Common myeloid progenitor, CD34-positive (primary cell): ENCODE data around the gene DAPK2.
A peak's percentile ranks its signal among the peaks of the same experiment; 100 is the strongest.

Experiments
- CTCF ChIA-PET: fragments of 350-600 bp; sonication (Branson Sonifier 250); formaldehyde crosslinking; loops from one replicate; lab custom pipeline; 2021; ENCODE audit warnings: antibody characterized with exemption; lab: Charles Lee
- POLR2A ChIA-PET: fragments of 350-600 bp; sonication (Branson Sonifier 250); formaldehyde crosslinking; loops from one replicate; lab custom pipeline; 2021; ENCODE audit warnings: antibody characterized with exemption; lab: Charles Lee
- DNase-seq, 3 donors: peaks; one replicate each; pipeline versions ENCODE4 v3.0.0 to v3.0.0-alpha.2; 2013
- H3K27ac ChIP-seq, 2 experiments: 1 replicate in 1 of 2; 2 replicates in 1 of 2; pipeline ENCODE4 v1.7.0; 2013; ENCODE audit warnings: inconsistent platforms in 2 of 2, low read length in 2 of 2, mild to moderate bottlenecking in 2 of 2, low read depth in 1 of 2, moderate library complexity in 1 of 2; ENCODE audit not compliant: severe bottlenecking in 2 of 2, insufficient read depth in 1 of 2, poor library complexity in 1 of 2
- H3K27me3 ChIP-seq, 5 experiments: replicated peaks in 2 of 5; 1 replicate in 3 of 5; 2 replicates in 2 of 5; pipeline versions ENCODE4 v1.6.1 to v1.7.0; 2013; ENCODE audit warnings: low read length in 4 of 5, mild to moderate bottlenecking in 2 of 5, moderate library complexity in 2 of 5, inconsistent platforms in 1 of 5; ENCODE audit not compliant: insufficient read depth in 5 of 5, control insufficient read depth in 4 of 5
- H3K36me3 ChIP-seq, 4 experiments: 1 replicate in 2 of 4; 2 replicates in 2 of 4; pipeline versions ENCODE4 v1.6.1 to v1.7.0; 2013; ENCODE audit warnings: low read length in 3 of 4, control low read depth in 1 of 4, mild to moderate bottlenecking in 1 of 4; ENCODE audit not compliant: control insufficient read depth in 4 of 4, insufficient read depth in 4 of 4
- H3K4me1 ChIP-seq, 4 experiments: 1 replicate in 3 of 4; 2 replicates in 1 of 4; pipeline versions ENCODE4 v1.6.1 to v1.7.1; 2013; ENCODE audit warnings: low read length in 3 of 4, mild to moderate bottlenecking in 3 of 4, control low read depth in 1 of 4, inconsistent platforms in 1 of 4, moderate library complexity in 1 of 4; ENCODE audit not compliant: control insufficient read depth in 4 of 4, insufficient read depth in 4 of 4; ENCODE audit errors: control extremely low read depth in 1 of 4
- H3K4me3 ChIP-seq, 7 experiments: 1 replicate in 4 of 7; 2 replicates in 3 of 7; pipeline versions ENCODE4 v1.5.1 to v1.7.0; 2013; ENCODE audit warnings: mild to moderate bottlenecking in 7 of 7, low read length in 6 of 7, moderate library complexity in 6 of 7, inconsistent platforms in 2 of 7, low read depth in 2 of 7, control low read depth in 1 of 7; ENCODE audit not compliant: insufficient read depth in 4 of 7, control insufficient read depth in 1 of 7; ENCODE audit errors: extremely low read depth in 1 of 7
- H3K9me3 ChIP-seq, 5 experiments: 1 replicate in 4 of 5; 2 replicates in 1 of 5; pipeline versions ENCODE4 v1.6.1 to v1.7.1; 2013; ENCODE audit warnings: low read length in 4 of 5, mild to moderate bottlenecking in 2 of 5, inconsistent platforms in 1 of 5, low read depth in 1 of 5, moderate library complexity in 1 of 5; ENCODE audit not compliant: control insufficient read depth in 4 of 5, insufficient read depth in 2 of 5; ENCODE audit errors: control extremely low read depth in 1 of 5
- WGBS: methylation state at CpG from one replicate; pipeline ENCODE4 v1.1.5; 2013; ENCODE audit not compliant: insufficient coverage; 5-methylcytosine and 5-hydroxymethylcytosine counted together

DAPK2 gene

GRCh38 chr15:64038878-64039610 lies 7.2 kb downstream of the DAPK2 start:
- no peaks in the 10 kb centered on the region for H3K27me3 ChIP-seq
- H3K9me3 ChIP-seq = no peaks in the 10 kb centered on the region
- no peak overlapping the region for H3K27ac ChIP-seq
- peaks cover 0 to 12% (median 1%) of the 10 kb centered on the region in 4 experiments for H3K4me1 ChIP-seq
- no peak overlapping the region for H3K4me3 ChIP-seq
- H3K36me3 ChIP-seq = no peaks in the 10 kb centered on the region
- WGBS = 100% methylated on average over 2 of the region's 4 CpGs
- POLR2A ChIA-PET = interaction anchor here (0.7 kb wide), 1 partner anchor 286 kb away, joined by 3 read pairs; no protein-coding TSS in a partner anchor
- CTCF ChIA-PET = interaction anchor here (1.1 to 2.5 kb wide), 4 partner anchors 11 to 287 kb away, joined by 3 to 9 read pairs (median 6); no protein-coding TSS in a partner anchor
- no peak for DNase-seq

- DNase-seq = no peak
- no peak overlapping the region for H3K4me3 ChIP-seq
- H3K9me3 ChIP-seq = no peaks in the 10 kb centered on the region
- peaks cover 0 to 7% (median 0%) of the 10 kb centered on the region in 4 experiments for H3K4me1 ChIP-seq
- ChIA-PET POLR2A (interaction anchor here (0.6 kb wide), 1 partner anchor 323 kb away, joined by 5 read pairs; no protein-coding TSS in a partner anchor), CTCF (no interaction called here)
- no peaks in the 10 kb centered on the region for H3K36me3 ChIP-seq
- no peaks in the 10 kb centered on the region for H3K27me3 ChIP-seq
- WGBS = 86% methylated on average over 1 of the region's 2 CpGs
- no peak overlapping the region for H3K27ac ChIP-seq
Observed at GRCh38 chr15:64037966-64038365, 8.3 kb downstream of the DAPK2 start.

GRCh38 chr15:64037116-64037515 lies 9.2 kb downstream of the DAPK2 start:
- Histone ChIP-seq H3K4me1 (peaks cover 2 to 7% (median 4%) of the 10 kb centered on the region in 4 experiments), H3K27me3 (no peaks in the 10 kb centered on the region), H3K4me3 (no peak overlapping the region), H3K9me3 (no peaks in the 10 kb centered on the region), H3K27ac (no peak overlapping the region), H3K36me3 (no peaks in the 10 kb centered on the region)
- DNase-seq = no peak
- POLR2A ChIA-PET = interaction anchor here (1.0 kb wide), 1 partner anchor 9 kb away, joined by 3 read pairs; the partner anchor contains the start of gene DAPK2
- WGBS = 100% methylated on average over 3 of the region's 3 CpGs
- CTCF ChIA-PET = interaction anchor here (1.2 to 2.0 kb wide), 3 partner anchors 12 to 142 kb away, joined by 3 to 7 read pairs (median 5); no protein-coding TSS in a partner anchor

DNA sequence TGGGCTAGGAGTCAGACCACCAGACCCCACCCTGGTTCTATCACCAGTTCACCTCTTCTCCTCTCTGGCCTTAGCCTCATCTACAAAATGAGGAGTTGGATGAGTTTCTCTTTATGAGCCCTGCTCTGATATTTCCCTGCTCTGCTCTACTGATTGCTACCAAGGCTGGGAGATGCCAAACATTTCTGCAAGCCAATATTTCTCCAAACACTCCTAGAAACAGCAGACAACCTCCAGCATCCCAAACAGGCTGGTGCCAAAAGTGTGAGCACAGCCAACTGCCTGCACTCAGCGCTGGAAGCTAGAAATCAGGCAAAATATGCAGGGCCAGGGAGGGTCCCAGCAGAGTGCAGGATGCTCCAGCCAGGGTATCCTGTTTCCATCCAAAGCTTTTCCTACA lies 10.8 kb downstream of the DAPK2 start:
- ChIA-PET CTCF (interaction anchor here (1.4 to 2.0 kb wide), 3 partner anchors 13 to 141 kb away, joined by 3 to 7 read pairs (median 6); no protein-coding TSS in a partner anchor), POLR2A (no interaction called here)
- H3K36me3 ChIP-seq = no peaks in the 10 kb centered on the region

GRCh38 chr15:64034519-64034918 lies 11.8 kb downstream of the DAPK2 start:
- no CpG with 5 or more reads among the region's 4 CpGs for WGBS
- Histone ChIP-seq H3K27me3 (no peaks in the 10 kb centered on the region), H3K9me3 (no peaks in the 10 kb centered on the region), H3K36me3 (no peaks in the 10 kb centered on the region), H3K4me1 (peaks cover 2 to 7% (median 5%) of the 10 kb centered on the region in 4 experiments), H3K4me3 (no peak overlapping the region), H3K27ac (no peak overlapping the region)
- ChIA-PET CTCF (interaction anchor here (1.0 kb wide), 1 partner anchor 27 kb away, joined by 3 read pairs; no protein-coding TSS in a partner anchor), POLR2A (no interaction called here)
- no peak for DNase-seq

More for the DNA sequence above, 10.8 kb downstream of the DAPK2 start:
- H3K27ac ChIP-seq = no peak overlapping the region
- H3K9me3 ChIP-seq = no peaks in the 10 kb centered on the region
- H3K4me1 ChIP-seq = peaks cover 2 to 7% (median 5%) of the 10 kb centered on the region in 4 experiments
- WGBS = 88% methylated on average over 1 of the region's 1 CpG
- no peaks in the 10 kb centered on the region for H3K27me3 ChIP-seq
- H3K4me3 ChIP-seq = no peak overlapping the region
- DNase-seq = no peak

GRCh38 chr15:64032329-64032728 lies 14.0 kb downstream of the DAPK2 start:
- WGBS = 18% methylated on average over 4 of the region's 5 CpGs
- ChIA-PET CTCF (interaction anchor here (1.0 to 1.3 kb wide), 2 partner anchors 11 to 280 kb away, joined by 3 read pairs; no protein-coding TSS in a partner anchor), POLR2A (no interaction called here)

DNA sequence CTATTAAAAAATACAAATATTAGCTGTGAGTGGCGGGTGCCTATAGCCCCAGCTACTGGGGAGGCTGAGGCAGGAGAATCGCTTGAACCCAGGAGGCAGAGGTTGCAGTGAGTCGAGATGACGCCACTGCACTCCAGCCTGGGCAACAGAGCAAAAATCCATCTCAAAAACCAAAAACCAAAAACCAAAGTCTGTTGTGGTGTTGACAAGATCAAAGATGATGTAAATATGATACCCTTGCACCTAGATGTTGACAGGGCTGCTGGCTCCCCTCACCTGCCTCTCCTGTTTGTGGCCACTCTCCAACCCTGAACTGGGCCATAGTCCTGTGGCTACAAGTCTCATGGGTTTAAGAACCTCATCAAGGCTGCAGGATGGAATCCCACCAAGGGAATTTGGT lies 16.2 kb downstream of the DAPK2 start:
- no peaks in the 10 kb centered on the region for H3K36me3 ChIP-seq
- POLR2A ChIA-PET = no interaction called here

More at GRCh38 chr15:64032329-64032728, 14.0 kb downstream of the DAPK2 start:
- peak in 2 of 3 donors; percentile 42 to 45 for DNase-seq
- Histone ChIP-seq H3K36me3 (no peaks in the 10 kb centered on the region), H3K27me3 (no peaks in the 10 kb centered on the region), H3K4me3 (no peak overlapping the region), H3K4me1 (peaks cover 0 to 7% (median 3%) of the 10 kb centered on the region in 4 experiments), H3K9me3 (no peaks in the 10 kb centered on the region), H3K27ac (no peak overlapping the region)

More for the DNA sequence above, 16.2 kb downstream of the DAPK2 start:
- Histone ChIP-seq H3K4me3 (no peak overlapping the region), H3K27me3 (no peaks in the 10 kb centered on the region), H3K4me1 (peaks cover 0 to 7% (median 3%) of the 10 kb centered on the region in 4 experiments), H3K27ac (no peak overlapping the region), H3K9me3 (no peaks in the 10 kb centered on the region)
- DNase-seq = no peak
- CTCF ChIA-PET = interaction anchor here (0.9 to 2.1 kb wide), 3 partner anchors 17 to 112 kb away, joined by 3 to 5 read pairs (median 5); partner anchors contain the start of gene DAPK2
- 80% methylated on average over 1 of the region's 4 CpGs for WGBS
